ENCODE measurements around the gene MRPS23. TPM values are rescaled to one million over a fixed set of nuclear protein-coding genes. Genes with fewer than 3 reads are reported as not detected.

The MRPS23 gene
- total and polyA plus RNA-seq, 4 donors: 15.7 to 44.9 (median 31.6) TPM

- TF ChIP-seq, protein P1, sequence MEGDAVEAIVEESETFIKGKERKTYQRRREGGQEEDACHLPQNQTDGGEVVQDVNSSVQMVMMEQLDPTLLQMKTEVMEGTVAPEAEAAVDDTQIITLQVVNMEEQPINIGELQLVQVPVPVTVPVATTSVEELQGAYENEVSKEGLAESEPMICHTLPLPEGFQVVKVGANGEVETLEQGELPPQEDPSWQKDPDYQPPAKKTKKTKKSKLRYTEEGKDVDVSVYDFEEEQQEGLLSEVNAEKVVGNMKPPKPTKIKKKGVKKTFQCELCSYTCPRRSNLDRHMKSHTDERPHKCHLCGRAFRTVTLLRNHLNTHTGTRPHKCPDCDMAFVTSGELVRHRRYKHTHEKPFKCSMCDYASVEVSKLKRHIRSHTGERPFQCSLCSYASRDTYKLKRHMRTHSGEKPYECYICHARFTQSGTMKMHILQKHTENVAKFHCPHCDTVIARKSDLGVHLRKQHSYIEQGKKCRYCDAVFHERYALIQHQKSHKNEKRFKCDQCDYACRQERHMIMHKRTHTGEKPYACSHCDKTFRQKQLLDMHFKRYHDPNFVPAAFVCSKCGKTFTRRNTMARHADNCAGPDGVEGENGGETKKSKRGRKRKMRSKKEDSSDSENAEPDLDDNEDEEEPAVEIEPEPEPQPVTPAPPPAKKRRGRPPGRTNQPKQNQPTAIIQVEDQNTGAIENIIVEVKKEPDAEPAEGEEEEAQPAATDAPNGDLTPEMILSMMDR (IDR thresholded peaks at IDR 0.05; ENCODE audit: control extremely low read depth, extremely low read depth): no peak
- H3K36me3 ChIP-seq (ENCODE audit: control insufficient read depth in 4 of 4, insufficient read depth in 4 of 4, low read length in 4 of 4): peaks cover 0 to 3% (median 1%) of the 10 kb centered on the region in 4 donors
- ATAC-seq (ENCODE audit: insufficient read depth, low FRiP score) (no peak), DNase-seq (no peak)
- H3K4me3 ChIP-seq: no peak overlapping the region
- no peak overlapping the region for H3K9ac ChIP-seq (ENCODE audit: insufficient read depth in 1 of 2, low read length in 2 of 2)
- no peaks in the 10 kb centered on the region for H3K27me3 ChIP-seq (ENCODE audit: control insufficient read depth in 3 of 3, insufficient read depth in 3 of 3, low read length in 2 of 3)
- H3K9me3 ChIP-seq (ENCODE audit: control insufficient read depth in 4 of 4, insufficient read depth in 3 of 4, low read length in 3 of 4): no peaks in the 10 kb centered on the region
- H3K4me1 ChIP-seq (ENCODE audit: control insufficient read depth in 5 of 5, insufficient read depth in 5 of 5, low read length in 5 of 5): peaks cover 0 to 25% (median 10%) of the 10 kb centered on the region in 5 donors
- peak overlapping the region; percentile 75 to 85 for H3K27ac ChIP-seq (ENCODE audit: low read depth in 1 of 2, low read length in 1 of 2)
- 73 to 75% methylated on average over 6 of the region's 6 CpGs for WGBS, 2 donors
Measured at GRCh38 chr17:57860414-57860999, 10.7 kb upstream of the MRPS23 start.

DNA sequence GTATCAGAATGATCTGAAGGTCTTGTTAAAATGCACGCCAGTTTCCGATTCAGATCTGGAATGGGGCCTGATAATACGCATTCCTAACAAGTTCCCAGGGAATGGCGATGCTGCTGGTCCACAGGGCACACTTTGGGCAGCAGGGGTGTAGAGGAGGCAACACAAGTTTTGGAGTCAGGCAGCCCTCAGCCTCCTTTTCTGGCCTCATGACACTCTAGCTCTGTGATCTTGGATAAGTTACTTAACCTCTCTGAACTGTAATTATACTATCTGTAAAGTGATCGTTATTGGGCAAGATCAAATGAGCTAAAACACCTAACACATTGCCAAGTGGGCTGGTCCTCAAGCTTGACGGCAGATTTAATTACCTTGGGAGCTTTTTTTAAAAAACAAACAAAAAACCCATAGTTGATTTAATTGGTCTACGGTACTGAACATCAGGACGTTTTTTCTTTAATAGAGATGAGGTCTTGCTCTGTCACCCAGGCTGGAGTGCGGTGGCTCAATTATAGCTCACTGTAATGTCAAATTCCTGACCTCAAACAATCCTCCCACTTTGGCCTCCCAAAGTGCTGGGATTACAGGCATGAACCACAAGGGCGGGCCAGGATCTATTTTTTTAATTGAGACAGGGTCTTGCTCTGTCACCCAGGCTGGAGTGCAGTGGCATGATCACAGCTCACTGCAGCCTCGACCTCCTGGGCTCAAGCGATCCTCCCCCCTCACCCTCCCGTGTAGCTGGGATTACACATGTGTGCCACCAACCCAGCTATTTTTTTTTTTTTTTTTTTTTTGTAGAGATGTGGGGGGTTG is 10.0 kb upstream of the MRPS23 start:
- no peak for ATAC-seq (ENCODE audit: insufficient read depth, low FRiP score)
- H3K36me3 ChIP-seq (ENCODE audit: control insufficient read depth in 4 of 4, insufficient read depth in 4 of 4, low read length in 4 of 4): peaks cover 0 to 3% (median 0%) of the 10 kb centered on the region in 4 donors
- no peak overlapping the region for H3K27ac ChIP-seq (ENCODE audit: low read depth in 1 of 2, low read length in 1 of 2)
- H3K9ac ChIP-seq (ENCODE audit: insufficient read depth in 1 of 2, low read length in 2 of 2): no peak overlapping the region
- peaks cover 0 to 25% (median 10%) of the 10 kb centered on the region in 5 donors for H3K4me1 ChIP-seq (ENCODE audit: control insufficient read depth in 5 of 5, insufficient read depth in 5 of 5, low read length in 5 of 5)
- 62 to 69% methylated on average over 13 of the region's 13 CpGs for WGBS, 2 donors
- no peaks in the 10 kb centered on the region for H3K27me3 ChIP-seq (ENCODE audit: control insufficient read depth in 3 of 3, insufficient read depth in 3 of 3, low read length in 2 of 3)
- H3K9me3 ChIP-seq (ENCODE audit: control insufficient read depth in 4 of 4, insufficient read depth in 3 of 4, low read length in 3 of 4): no peaks in the 10 kb centered on the region
- H3K4me3 ChIP-seq: no peak overlapping the region
- TF ChIP-seq, protein P1 (IDR thresholded peaks at IDR 0.05; ENCODE audit: control extremely low read depth, extremely low read depth): no peak
- DNase-seq: peak in 1 of 3 donors; percentile 23

DNA sequence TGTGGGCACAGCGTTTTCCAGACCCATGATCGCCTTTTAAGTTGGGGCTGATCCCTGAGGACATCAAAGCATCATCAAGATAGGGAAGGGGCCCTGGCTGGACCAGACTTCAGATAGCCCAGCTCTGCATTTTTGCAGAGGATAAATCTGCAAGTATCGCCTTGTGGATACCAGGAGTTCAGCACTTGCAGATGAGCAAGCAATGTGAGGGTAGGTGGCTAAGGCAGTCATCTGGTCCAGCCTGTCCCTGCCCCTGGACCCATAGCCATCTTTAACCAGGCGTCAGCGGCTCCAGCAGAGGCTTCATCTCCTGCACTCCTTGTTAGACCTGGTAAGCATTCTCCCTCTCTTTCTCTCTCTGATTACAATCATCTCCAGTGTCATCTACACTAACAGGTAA is 9.0 kb upstream of the MRPS23 start:
- no peaks in the 10 kb centered on the region for H3K36me3 ChIP-seq (ENCODE audit: control insufficient read depth in 4 of 4, insufficient read depth in 4 of 4, low read length in 4 of 4)
- no peak overlapping the region for H3K9ac ChIP-seq (ENCODE audit: insufficient read depth in 1 of 2, low read length in 2 of 2)
- no peak overlapping the region for H3K4me3 ChIP-seq
- H3K4me1 ChIP-seq (ENCODE audit: control insufficient read depth in 5 of 5, insufficient read depth in 5 of 5, low read length in 5 of 5): peaks cover 0 to 25% (median 10%) of the 10 kb centered on the region in 5 donors
- no peaks in the 10 kb centered on the region for H3K9me3 ChIP-seq (ENCODE audit: control insufficient read depth in 4 of 4, insufficient read depth in 3 of 4, low read length in 3 of 4)
- no peak overlapping the region for H3K27ac ChIP-seq (ENCODE audit: low read depth in 1 of 2, low read length in 1 of 2)
- TF ChIP-seq, protein P1 (IDR thresholded peaks at IDR 0.05; ENCODE audit: control extremely low read depth, extremely low read depth): no peak
- no peaks in the 10 kb centered on the region for H3K27me3 ChIP-seq (ENCODE audit: control insufficient read depth in 3 of 3, insufficient read depth in 3 of 3, low read length in 2 of 3)
- WGBS, 2 donors: 87 to 92% methylated on average over 5 of the region's 5 CpGs
- no peak for ATAC-seq (ENCODE audit: insufficient read depth, low FRiP score)
- DNase-seq: no peak
